H1 (cell line): ENCODE measurements around the gene HEXIM1. TPM values are rescaled to one million over a fixed set of nuclear protein-coding genes. Genes with fewer than 3 reads are reported as not detected.
A peak's percentile ranks its signal among the peaks of the same experiment; 100 is the strongest.

Source experiments
- BACH1 ChIP-seq: IDR thresholded peaks from 2 replicates; pipeline ENCODE4 v1.6.1; 2012; ENCODE audit warnings: low read length, improper control_type of control experiment
- SIX5 ChIP-seq: IDR thresholded peaks from 2 replicates; pipeline ENCODE4 v1.6.1; 2011; ENCODE audit warnings: mild to moderate bottlenecking, low read depth, low read length
- SRF ChIP-seq: IDR thresholded peaks from 2 replicates; pipeline ENCODE4 v1.6.1; 2011; ENCODE audit warnings: mild to moderate bottlenecking, low read depth, low read length, moderate library complexity
- TAF7 ChIP-seq: optimal IDR thresholded peaks from 2 replicates; pipeline ENCODE3; 2011; ENCODE audit warnings: low read depth, mild to moderate bottlenecking, inconsistent platforms, low read length, moderate library complexity, borderline replicate concordance
- polyA plus RNA-seq, 7 experiments: library from polyadenylated mRNA; depleted of rRNA in 3 of 7; stranded (reverse) in 5 of 7; unstranded in 2 of 7; fragments of >200 nt in 5 of 7; fragments of 200-250 nt in 2 of 7; gene quantifications; 1 replicate in 5 of 7; 2 replicates in 1 of 7; 4 replicates in 1 of 7; pipeline versions ENCODE4 v1.2.1 to v1.2.3, GENCODE V29; 2011 to 2013; ENCODE audit warnings: missing spikeins in 2 of 7, mixed read lengths in 2 of 7
- total RNA-seq: library from RNA; stranded (reverse); fragmentation: NEBNext Ultra II Directional; extraction: Animal tissue kit (Norgen Biotek cat#: 25700); gene quantifications from 2 replicates; pipeline ENCODE4 v1.2.1, GENCODE V29; 2021
- TF ChIP-seq, protein P1 (sequence below): fragments of 300-600 bp; sonication (generic); IDR thresholded peaks from 2 replicates; pipeline ENCODE4 v1.7.1; 2012; ENCODE audit warnings: low read length, moderate library complexity, mild to moderate bottlenecking, inconsistent platforms; ENCODE audit not compliant: insufficient replicate concordance
- TF ChIP-seq, protein P2 (sequence below), 3 experiments: IDR thresholded peaks; 1 replicate in 2 of 3; 2 replicates in 1 of 3; pipeline versions ENCODE4 v1.5.1 to v1.6.1; 2011; ENCODE audit warnings: low read length in 3 of 3, mild to moderate bottlenecking in 3 of 3, inconsistent platforms in 2 of 3, low read depth in 1 of 3, moderate library complexity in 1 of 3; ENCODE audit not compliant: insufficient read depth in 1 of 3; ENCODE audit errors: control extremely low read depth in 1 of 3
- TF ChIP-seq, protein P3 (sequence below): IDR thresholded peaks from 2 replicates; pipeline ENCODE4 v1.6.1; 2012; ENCODE audit warnings: inconsistent platforms

HEXIM1 gene
- total and polyA plus RNA-seq, 2 of the 8 experiments (the other 6 are each of a cell fraction or from before 2014, with no cell fraction given), result 9.1 to 38.3 TPM

DNA sequence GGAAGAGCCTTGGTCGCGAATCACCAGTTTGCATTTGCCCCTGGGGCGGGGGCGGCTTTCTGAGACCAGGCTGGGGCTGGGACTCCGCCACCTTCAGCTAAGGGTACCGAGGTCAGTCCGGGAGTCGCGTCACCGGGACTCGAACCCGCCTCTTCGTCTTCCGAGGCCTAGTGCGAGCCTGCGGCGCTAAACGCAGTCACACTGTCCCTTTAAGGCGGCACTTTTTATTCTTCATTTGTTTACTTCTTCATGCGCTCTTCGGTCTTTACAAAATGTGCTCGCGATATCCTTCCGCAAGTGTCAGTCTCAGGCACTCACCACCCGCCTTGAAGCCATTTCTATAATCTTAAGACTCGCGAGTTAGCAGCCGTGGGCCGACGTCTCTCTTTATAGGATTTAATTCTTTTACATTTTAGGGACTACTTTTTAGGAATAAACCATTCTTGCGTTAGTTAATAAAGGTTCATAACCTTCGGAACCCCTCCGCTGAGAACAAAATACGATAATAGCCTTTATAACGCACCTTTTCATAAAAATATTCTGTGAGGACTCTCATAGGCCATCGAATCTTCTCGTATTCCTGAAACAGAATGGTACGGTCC is 593 bp upstream of the HEXIM1 start (continued):
- TF ChIP-seq, protein P1, sequence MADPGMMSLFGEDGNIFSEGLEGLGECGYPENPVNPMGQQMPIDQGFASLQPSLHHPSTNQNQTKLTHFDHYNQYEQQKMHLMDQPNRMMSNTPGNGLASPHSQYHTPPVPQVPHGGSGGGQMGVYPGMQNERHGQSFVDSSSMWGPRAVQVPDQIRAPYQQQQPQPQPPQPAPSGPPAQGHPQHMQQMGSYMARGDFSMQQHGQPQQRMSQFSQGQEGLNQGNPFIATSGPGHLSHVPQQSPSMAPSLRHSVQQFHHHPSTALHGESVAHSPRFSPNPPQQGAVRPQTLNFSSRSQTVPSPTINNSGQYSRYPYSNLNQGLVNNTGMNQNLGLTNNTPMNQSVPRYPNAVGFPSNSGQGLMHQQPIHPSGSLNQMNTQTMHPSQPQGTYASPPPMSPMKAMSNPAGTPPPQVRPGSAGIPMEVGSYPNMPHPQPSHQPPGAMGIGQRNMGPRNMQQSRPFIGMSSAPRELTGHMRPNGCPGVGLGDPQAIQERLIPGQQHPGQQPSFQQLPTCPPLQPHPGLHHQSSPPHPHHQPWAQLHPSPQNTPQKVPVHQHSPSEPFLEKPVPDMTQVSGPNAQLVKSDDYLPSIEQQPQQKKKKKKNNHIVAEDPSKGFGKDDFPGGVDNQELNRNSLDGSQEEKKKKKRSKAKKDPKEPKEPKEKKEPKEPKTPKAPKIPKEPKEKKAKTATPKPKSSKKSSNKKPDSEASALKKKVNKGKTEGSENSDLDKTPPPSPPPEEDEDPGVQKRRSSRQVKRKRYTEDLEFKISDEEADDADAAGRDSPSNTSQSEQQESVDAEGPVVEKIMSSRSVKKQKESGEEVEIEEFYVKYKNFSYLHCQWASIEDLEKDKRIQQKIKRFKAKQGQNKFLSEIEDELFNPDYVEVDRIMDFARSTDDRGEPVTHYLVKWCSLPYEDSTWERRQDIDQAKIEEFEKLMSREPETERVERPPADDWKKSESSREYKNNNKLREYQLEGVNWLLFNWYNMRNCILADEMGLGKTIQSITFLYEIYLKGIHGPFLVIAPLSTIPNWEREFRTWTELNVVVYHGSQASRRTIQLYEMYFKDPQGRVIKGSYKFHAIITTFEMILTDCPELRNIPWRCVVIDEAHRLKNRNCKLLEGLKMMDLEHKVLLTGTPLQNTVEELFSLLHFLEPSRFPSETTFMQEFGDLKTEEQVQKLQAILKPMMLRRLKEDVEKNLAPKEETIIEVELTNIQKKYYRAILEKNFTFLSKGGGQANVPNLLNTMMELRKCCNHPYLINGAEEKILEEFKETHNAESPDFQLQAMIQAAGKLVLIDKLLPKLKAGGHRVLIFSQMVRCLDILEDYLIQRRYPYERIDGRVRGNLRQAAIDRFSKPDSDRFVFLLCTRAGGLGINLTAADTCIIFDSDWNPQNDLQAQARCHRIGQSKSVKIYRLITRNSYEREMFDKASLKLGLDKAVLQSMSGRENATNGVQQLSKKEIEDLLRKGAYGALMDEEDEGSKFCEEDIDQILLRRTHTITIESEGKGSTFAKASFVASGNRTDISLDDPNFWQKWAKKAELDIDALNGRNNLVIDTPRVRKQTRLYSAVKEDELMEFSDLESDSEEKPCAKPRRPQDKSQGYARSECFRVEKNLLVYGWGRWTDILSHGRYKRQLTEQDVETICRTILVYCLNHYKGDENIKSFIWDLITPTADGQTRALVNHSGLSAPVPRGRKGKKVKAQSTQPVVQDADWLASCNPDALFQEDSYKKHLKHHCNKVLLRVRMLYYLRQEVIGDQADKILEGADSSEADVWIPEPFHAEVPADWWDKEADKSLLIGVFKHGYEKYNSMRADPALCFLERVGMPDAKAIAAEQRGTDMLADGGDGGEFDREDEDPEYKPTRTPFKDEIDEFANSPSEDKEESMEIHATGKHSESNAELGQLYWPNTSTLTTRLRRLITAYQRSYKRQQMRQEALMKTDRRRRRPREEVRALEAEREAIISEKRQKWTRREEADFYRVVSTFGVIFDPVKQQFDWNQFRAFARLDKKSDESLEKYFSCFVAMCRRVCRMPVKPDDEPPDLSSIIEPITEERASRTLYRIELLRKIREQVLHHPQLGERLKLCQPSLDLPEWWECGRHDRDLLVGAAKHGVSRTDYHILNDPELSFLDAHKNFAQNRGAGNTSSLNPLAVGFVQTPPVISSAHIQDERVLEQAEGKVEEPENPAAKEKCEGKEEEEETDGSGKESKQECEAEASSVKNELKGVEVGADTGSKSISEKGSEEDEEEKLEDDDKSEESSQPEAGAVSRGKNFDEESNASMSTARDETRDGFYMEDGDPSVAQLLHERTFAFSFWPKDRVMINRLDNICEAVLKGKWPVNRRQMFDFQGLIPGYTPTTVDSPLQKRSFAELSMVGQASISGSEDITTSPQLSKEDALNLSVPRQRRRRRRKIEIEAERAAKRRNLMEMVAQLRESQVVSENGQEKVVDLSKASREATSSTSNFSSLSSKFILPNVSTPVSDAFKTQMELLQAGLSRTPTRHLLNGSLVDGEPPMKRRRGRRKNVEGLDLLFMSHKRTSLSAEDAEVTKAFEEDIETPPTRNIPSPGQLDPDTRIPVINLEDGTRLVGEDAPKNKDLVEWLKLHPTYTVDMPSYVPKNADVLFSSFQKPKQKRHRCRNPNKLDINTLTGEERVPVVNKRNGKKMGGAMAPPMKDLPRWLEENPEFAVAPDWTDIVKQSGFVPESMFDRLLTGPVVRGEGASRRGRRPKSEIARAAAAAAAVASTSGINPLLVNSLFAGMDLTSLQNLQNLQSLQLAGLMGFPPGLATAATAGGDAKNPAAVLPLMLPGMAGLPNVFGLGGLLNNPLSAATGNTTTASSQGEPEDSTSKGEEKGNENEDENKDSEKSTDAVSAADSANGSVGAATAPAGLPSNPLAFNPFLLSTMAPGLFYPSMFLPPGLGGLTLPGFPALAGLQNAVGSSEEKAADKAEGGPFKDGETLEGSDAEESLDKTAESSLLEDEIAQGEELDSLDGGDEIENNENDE, result no peak
- TF ChIP-seq, protein P2, sequence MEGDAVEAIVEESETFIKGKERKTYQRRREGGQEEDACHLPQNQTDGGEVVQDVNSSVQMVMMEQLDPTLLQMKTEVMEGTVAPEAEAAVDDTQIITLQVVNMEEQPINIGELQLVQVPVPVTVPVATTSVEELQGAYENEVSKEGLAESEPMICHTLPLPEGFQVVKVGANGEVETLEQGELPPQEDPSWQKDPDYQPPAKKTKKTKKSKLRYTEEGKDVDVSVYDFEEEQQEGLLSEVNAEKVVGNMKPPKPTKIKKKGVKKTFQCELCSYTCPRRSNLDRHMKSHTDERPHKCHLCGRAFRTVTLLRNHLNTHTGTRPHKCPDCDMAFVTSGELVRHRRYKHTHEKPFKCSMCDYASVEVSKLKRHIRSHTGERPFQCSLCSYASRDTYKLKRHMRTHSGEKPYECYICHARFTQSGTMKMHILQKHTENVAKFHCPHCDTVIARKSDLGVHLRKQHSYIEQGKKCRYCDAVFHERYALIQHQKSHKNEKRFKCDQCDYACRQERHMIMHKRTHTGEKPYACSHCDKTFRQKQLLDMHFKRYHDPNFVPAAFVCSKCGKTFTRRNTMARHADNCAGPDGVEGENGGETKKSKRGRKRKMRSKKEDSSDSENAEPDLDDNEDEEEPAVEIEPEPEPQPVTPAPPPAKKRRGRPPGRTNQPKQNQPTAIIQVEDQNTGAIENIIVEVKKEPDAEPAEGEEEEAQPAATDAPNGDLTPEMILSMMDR (IDR thresholded peaks at IDR 0.05; ENCODE audit: control extremely low read depth in 1 of 3, insufficient read depth in 1 of 3, low read depth in 1 of 3, low read length in 3 of 3), result no peak
- TF ChIP-seq, protein P3, sequence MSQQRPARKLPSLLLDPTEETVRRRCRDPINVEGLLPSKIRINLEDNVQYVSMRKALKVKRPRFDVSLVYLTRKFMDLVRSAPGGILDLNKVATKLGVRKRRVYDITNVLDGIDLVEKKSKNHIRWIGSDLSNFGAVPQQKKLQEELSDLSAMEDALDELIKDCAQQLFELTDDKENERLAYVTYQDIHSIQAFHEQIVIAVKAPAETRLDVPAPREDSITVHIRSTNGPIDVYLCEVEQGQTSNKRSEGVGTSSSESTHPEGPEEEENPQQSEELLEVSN, result no peak
- peak; percentile 20; the same call in 1 of the 2 replicates for TF ChIP-seq SRF
- TF ChIP-seq BACH1, result no peak
- TF ChIP-seq SIX5, result 0 out of 2 replicates have a peak, but pooled peaks have one; percentile 43
- TF ChIP-seq TAF7, result peak; percentile 64
